DMS 273 (cell line): ENCODE measurements around the gene BTC.
"Not testable (repeated sequence)": the region's sequence is repeated elsewhere in the genome, so short reads cannot be mapped to it uniquely, and the experiment has no call there.

Experiments used
- DNase-seq: peaks from one replicate; lab custom pipeline; 2025; ENCODE audit not compliant: unreplicated experiment; lab: John Stamatoyannopoulos, UW

The BTC gene

GRCh38 chr4:74794382-74795010 lies at the start of gene BTC:
BTC (minus strand) TSS chr4:74794523; CDS start chr4:74794325, 198 bp downstream.
- DNase-seq, result peak; percentile 76

- peak; percentile 53 for DNase-seq
Observed at GRCh38 chr4:74840936-74841509, 46.7 kb upstream of the BTC start.

- no peak for DNase-seq
Observed at GRCh38 chr4:74838746-74839370, 44.5 kb upstream of the BTC start.

- peak; percentile 2 for DNase-seq
Observed at GRCh38 chr4:74830928-74831327, 36.6 kb upstream of the BTC start.

GRCh38 chr4:74823194-74823593 lies 28.9 kb upstream of the BTC start:
- DNase-seq, result no peak

GRCh38 chr4:74822603-74823002 lies 28.3 kb upstream of the BTC start:
- DNase-seq, result no peak

- no peak for DNase-seq
Observed at GRCh38 chr4:74821541-74821940, 27.2 kb upstream of the BTC start.

GRCh38 chr4:74814052-74814451 lies 19.7 kb upstream of the BTC start:
- no peak for DNase-seq

GRCh38 chr4:74812056-74812455 lies 17.7 kb upstream of the BTC start:
- not testable (repeated sequence) for DNase-seq

GRCh38 chr4:74805601-74806000 lies 11.3 kb upstream of the BTC start:
- peak; percentile 1 for DNase-seq

- DNase-seq, result no peak
Observed at GRCh38 chr4:74800310-74800709, 6.0 kb upstream of the BTC start.

GRCh38 chr4:74796631-74797030 lies 2.3 kb upstream of the BTC start:
- DNase-seq, result no peak

GRCh38 chr4:74793757-74794381 lies 454 bp downstream of the BTC start:
- DNase-seq, result peak; percentile 84

- no peak for DNase-seq
Observed at GRCh38 chr4:74790652-74791051, 3.7 kb downstream of the BTC start.

- no peak for DNase-seq
Observed at GRCh38 chr4:74789518-74789917, 4.8 kb downstream of the BTC start.

GRCh38 chr4:74777531-74777930 lies 16.8 kb downstream of the BTC start:
- no peak for DNase-seq

- no peak for DNase-seq
Observed at GRCh38 chr4:74772783-74773182, 21.5 kb downstream of the BTC start.

GRCh38 chr4:74772106-74772505 lies 22.2 kb downstream of the BTC start:
- no peak for DNase-seq

GRCh38 chr4:74770226-74770910 lies 24.0 kb downstream of the BTC start:
- no peak for DNase-seq

- DNase-seq, result peak; percentile 43
Observed at GRCh38 chr4:74768857-74769525, 25.3 kb downstream of the BTC start.

GRCh38 chr4:74764119-74764518 lies 30.2 kb downstream of the BTC start:
- no peak for DNase-seq
